ENCODE results near the gene ITGB2. TPM values are rescaled to one million over a fixed set of nuclear protein-coding genes. Genes with fewer than 3 reads are reported as not detected.

ITGB2 gene
- total and polyA plus RNA-seq, 8 donors, result 7.7 to 404 (median 11.2) TPM

GRCh38 chr21:44905016-44905727 is 15.5 kb downstream of the ITGB2 start:
- H3K27ac ChIP-seq, result peak overlapping the region in 1 of 2 donors; percentile 48
- intact Hi-C loops (cut with DNase I), result no loop called here
- no peak for ATAC-seq
- TF ChIP-seq, protein P1, sequence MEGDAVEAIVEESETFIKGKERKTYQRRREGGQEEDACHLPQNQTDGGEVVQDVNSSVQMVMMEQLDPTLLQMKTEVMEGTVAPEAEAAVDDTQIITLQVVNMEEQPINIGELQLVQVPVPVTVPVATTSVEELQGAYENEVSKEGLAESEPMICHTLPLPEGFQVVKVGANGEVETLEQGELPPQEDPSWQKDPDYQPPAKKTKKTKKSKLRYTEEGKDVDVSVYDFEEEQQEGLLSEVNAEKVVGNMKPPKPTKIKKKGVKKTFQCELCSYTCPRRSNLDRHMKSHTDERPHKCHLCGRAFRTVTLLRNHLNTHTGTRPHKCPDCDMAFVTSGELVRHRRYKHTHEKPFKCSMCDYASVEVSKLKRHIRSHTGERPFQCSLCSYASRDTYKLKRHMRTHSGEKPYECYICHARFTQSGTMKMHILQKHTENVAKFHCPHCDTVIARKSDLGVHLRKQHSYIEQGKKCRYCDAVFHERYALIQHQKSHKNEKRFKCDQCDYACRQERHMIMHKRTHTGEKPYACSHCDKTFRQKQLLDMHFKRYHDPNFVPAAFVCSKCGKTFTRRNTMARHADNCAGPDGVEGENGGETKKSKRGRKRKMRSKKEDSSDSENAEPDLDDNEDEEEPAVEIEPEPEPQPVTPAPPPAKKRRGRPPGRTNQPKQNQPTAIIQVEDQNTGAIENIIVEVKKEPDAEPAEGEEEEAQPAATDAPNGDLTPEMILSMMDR (IDR thresholded peaks at IDR 0.05), result no peak
- H3K4me1 ChIP-seq, result peaks cover 10 to 73% of the 10 kb centered on the region in 2 donors
- H3K9me3 ChIP-seq, result no peaks in the 10 kb centered on the region
- no peaks in the 10 kb centered on the region for H3K27me3 ChIP-seq
- no peak overlapping the region for H3K4me3 ChIP-seq
- peak in 1 of 4 donors; percentile 67 for DNase-seq
- peaks cover 0 to 78% of the 10 kb centered on the region in 2 donors for H3K36me3 ChIP-seq

- intact Hi-C loops (cut with DNase I), result no loop called here
- Histone ChIP-seq H3K9me3 (no peaks in the 10 kb centered on the region), H3K27ac (peak overlapping the region in 1 of 2 donors; percentile 69), H3K4me1 (peaks cover 10 to 65% of the 10 kb centered on the region in 2 donors), H3K27me3 (no peaks in the 10 kb centered on the region), H3K36me3 (peaks cover 0 to 78% of the 10 kb centered on the region in 2 donors), H3K4me3 (no peak overlapping the region)
- DNase-seq (peak in 1 of 4 donors; percentile 1), ATAC-seq (no peak)
- TF ChIP-seq, protein P1 (IDR thresholded peaks at IDR 0.05), result no peak
These were observed 16.4 kb downstream of the ITGB2 start for GRCh38 chr21:44904141-44904923.

DNA sequence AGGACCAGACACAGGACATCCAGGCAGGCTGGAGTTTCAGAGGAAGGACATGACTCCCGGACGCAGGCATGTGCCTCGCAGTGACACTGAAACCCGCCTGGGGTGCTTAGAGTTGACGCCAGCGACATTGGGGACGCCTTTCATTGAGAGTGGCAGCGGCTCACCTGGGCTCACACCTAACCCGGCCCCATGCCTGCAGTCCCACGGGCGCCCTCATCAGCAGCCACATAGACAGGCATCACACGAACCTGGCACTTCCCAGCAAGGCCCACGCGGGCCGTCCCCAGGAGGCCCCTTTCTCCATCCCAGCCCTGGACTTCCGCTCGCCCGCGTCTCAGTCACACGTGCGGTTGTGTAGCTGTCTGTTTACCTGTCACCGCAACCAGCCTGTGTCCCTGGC is 17.0 kb downstream of the ITGB2 start:
- TF ChIP-seq, protein P1 (IDR thresholded peaks at IDR 0.05), result no peak
- peak in 1 of 4 donors; percentile 65 for DNase-seq
- ATAC-seq, result no peak
- peaks cover 0 to 78% of the 10 kb centered on the region in 2 donors for H3K36me3 ChIP-seq
- no peaks in the 10 kb centered on the region for H3K9me3 ChIP-seq
- H3K27ac ChIP-seq, result peak overlapping the region in 1 of 2 donors; percentile 69
- H3K4me1 ChIP-seq, result peaks cover 4 to 58% of the 10 kb centered on the region in 2 donors
- intact Hi-C loops (cut with DNase I), result no loop called here
- no peaks in the 10 kb centered on the region for H3K27me3 ChIP-seq
- H3K4me3 ChIP-seq, result no peak overlapping the region

DNA sequence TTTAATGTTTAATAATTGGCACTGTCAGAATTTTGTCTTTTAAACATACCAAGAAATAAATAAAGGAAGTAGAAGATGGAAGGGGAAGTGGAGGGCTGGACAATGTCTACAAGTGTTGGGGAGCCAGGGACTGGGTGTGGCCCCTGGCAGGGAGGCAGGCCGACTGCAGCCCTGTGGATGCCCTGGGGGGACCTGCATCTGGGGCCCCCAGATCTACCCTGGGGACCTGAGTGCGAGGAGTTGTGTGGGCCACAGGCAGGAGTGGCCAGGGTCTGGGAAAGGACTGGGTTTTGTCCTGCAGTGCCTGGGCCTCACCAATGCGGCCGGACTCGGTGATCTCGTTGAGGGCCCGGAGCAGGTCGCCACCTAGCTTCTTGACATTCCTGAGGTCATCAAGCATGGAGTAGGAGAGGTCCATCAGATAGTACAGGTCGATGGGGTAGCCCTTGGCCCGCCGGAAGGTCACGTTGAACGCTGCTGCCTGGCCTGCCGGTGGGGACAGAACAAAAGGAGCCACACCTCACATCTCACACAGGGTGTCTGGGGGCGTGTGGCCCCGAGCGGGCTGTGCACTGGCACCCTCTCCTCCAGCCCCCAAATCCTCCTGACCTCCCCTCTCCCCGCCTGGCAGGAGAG is 17.5 kb downstream of the ITGB2 start:
- Histone ChIP-seq H3K27me3 (no peaks in the 10 kb centered on the region), H3K4me3 (no peak overlapping the region), H3K4me1 (peaks cover 0 to 53% of the 10 kb centered on the region in 2 donors), H3K36me3 (peaks cover 0 to 82% of the 10 kb centered on the region in 2 donors), H3K27ac (peak overlapping the region in 1 of 2 donors; percentile 69), H3K9me3 (no peaks in the 10 kb centered on the region)
- DNase-seq, result peak in 1 of 4 donors; percentile 83
- intact Hi-C loops (cut with DNase I), result no loop called here
- TF ChIP-seq, protein P1 (IDR thresholded peaks at IDR 0.05), result no peak
- peak; percentile 31 for ATAC-seq

Measured in left lung (tissue), 10 donors.